ENCODE measurements around the gene RHOBTB3. TPM values are rescaled to one million over a fixed set of nuclear protein-coding genes. Genes with fewer than 3 reads are reported as not detected.
"Not testable (repeated sequence)": the region's sequence is repeated elsewhere in the genome, so short reads cannot be mapped to it uniquely, and the experiment has no call there.

RHOBTB3 gene
- total RNA-seq, 1 experiment from 2014 or later: 56.7 TPM

DNA sequence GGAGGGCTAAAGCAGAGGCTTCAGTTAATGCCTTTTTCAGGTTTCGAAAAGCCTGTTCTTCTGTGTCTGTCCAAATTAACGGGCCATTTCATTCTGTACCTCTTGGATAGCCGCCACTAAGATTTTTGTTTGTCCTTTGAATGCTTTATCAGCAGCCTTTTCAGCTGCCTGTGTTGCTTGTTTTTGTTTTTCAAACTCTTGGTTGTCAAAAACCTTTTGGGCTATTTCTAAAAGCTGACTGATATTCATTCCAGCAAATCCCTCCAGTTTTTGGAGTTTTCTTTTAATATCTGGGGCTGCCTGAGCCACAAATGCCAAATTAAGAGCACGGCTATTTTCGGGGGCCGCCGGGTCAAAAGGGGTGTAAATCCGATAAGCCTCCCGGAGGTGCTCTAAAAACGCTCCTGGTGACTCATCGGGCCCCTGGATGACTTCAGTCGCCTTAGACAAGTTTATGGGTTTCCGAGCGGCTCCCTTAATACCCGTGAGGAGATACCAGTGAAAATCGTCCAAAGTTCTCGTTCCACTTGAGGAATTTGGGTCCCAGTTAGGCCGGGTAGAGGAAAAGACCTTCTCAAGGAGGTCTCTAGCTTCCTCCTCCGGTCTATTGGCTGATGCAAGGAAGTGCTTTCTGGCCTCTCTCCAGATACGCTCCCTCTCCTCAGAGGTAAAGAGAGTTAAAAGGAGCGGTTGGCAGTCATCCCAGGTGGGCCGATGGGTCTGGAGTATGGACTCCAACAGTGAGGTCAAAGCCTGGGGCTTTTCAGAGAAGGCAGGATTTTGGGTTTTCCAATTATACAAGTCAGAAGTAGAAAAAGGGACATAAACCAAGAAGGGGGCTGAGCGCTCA, 20.3 kb upstream of the RHOBTB3 start:
- not testable (repeated sequence) for DNase-seq (ENCODE audit: low read depth, low spot score)

DNA sequence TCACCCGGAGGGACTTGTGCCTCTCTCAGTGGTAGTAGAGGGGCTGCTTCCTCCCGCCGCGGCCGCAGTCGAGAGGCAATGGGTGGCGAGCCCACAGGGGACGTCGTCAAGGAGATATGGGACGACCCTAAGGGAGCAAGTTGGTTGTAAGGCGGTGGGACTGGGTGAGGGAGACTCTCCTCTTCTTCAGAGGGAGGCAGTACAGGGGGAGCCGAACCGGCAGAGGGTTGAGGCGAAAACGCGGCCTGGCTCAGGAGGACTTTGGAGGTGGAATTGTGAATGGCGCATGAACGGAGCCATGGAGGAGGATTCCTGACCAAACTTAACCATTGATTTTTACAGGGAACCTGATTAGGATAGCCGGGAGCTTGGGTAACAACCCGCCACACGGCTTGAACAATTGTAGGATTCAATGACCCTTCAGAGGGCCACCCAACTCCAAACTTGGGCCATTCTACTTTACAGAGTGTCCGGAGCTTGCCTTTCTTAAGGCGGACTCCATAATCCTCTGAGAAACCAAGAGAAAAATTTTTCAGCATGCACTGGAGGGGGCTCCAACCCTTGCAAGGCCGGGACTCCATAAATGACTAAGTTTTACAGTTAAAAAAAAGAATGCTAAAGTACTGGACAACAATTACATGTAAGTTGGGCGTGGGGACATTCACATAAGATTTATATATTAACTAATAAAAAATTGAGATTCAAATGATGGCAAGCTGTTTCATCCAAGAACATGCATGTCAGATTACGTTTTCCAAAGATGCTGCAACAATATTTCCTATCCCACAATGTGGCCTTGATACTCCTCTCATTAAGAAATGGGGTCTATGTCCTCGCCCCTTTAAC, 19.4 kb upstream of the RHOBTB3 start:
- DNase-seq (ENCODE audit: low read depth, low spot score): no peak
- in situ Hi-C loops (cut with HindIII; ENCODE audit: low pct_unique_long_range_greater_than_20kb, low sequenced_read_pairs): no loop called here

More for the DNA sequence above, 20.3 kb upstream of the RHOBTB3 start:
- in situ Hi-C loops (cut with HindIII; ENCODE audit: low pct_unique_long_range_greater_than_20kb, low sequenced_read_pairs): not testable (repeated sequence)

- DNase-seq (ENCODE audit: low read depth, low spot score): no peak
- in situ Hi-C loops (cut with HindIII; ENCODE audit: low pct_unique_long_range_greater_than_20kb, low sequenced_read_pairs): no loop called here
These were observed 18.7 kb upstream of the RHOBTB3 start for GRCh38 chr5:95712347-95712958.

DNA sequence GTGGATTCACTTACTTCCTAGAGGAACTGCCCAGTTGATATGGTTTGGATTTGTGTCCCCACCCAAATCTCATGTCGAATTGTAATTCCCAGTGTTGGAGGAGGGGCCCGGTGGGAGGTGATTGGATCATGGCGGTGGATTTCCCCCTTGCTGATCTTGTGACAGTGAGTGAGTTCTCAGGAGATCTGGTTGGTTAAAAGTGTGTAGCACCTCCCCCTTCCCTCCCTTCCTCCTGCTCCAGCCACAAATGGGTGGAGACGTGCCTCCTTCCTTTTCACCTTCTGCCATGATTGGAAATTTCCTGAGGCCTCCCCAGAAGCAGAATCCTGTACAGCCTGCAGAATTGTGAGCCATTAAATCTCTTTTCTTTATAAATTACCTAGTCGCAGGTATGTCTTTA, 17.9 kb upstream of the RHOBTB3 start:
- in situ Hi-C loops (cut with HindIII; ENCODE audit: low pct_unique_long_range_greater_than_20kb, low sequenced_read_pairs); DNase-seq (ENCODE audit: low read depth, low spot score): not testable (repeated sequence)

DNA sequence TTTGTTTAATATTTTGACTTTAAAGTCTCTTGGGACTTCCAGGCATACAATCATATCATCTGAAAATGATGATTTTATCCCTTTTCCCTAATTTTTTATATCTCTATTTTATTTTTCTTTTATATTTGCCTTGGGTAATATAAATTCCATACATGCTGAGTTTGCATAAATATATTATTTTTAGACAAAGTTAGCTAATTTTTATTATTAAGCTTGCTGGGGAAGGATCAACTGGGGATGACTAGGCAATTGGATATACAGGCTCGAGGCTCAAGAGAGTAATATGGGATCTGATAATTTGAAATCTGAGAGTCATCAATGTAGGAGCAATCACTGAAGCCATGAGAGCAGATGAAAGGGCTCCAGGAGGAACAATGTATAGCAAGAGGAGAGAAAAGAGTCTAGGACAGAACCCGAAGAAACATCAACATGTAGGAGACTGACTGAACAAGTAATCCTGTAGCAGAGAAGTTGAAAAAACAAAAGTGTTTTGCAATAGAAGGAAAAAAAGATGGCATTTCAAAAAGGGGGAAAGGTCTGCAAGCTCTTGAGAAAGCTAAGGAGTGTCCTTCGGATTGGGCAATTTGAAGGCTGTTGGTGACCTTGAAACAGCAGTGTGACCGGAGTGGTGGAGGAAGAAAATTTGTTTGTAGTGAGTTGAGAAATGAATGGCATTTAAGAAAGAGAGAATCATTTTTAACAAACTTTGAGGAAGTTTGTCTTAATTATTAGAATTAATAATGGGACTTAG, 17.0 kb upstream of the RHOBTB3 start:
- in situ Hi-C loops (cut with HindIII; ENCODE audit: low pct_unique_long_range_greater_than_20kb, low sequenced_read_pairs): no loop called here
- DNase-seq (ENCODE audit: low read depth, low spot score): no peak

DNA sequence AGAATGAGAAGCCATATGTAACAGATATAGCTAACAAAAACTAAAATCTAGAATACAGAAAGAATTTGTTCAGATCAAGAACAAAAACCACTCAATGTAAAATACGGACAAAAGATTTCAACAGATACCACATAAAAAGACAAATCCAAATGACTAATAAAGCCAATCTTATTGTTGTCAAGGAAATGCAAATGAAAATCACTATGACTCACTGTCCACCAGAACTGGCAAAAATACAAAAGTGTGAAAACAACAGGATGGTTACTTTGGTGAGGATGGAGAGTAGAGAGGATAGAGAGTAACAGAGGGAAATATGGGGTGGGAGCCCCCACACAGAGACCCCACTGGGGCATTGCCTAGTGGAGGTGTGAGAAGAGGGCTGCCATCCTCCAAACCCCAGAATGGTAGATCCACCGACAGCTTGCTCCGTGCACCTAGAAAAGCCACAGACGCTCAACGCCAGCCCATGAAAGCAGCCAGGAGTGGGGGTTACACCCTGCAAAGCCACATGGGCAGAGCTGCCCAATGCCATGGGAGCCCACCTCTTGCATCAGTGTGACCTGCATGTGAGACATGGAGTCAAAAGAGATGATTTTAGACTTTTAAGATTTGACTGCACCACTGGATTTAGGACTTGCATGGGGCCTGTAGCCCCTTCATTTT, 15.2 kb upstream of the RHOBTB3 start:
- no peak for DNase-seq (ENCODE audit: low read depth, low spot score)
- in situ Hi-C loops (cut with HindIII; ENCODE audit: low pct_unique_long_range_greater_than_20kb, low sequenced_read_pairs): no loop called here

- DNase-seq (ENCODE audit: low read depth, low spot score): no peak
- in situ Hi-C loops (cut with HindIII; ENCODE audit: low pct_unique_long_range_greater_than_20kb, low sequenced_read_pairs): no loop called here
These were observed 13.7 kb upstream of the RHOBTB3 start for GRCh38 chr5:95717439-95717838.

GRCh38 chr5:95718203-95718602, 12.9 kb upstream of the RHOBTB3 start:
- in situ Hi-C loops (cut with HindIII; ENCODE audit: low pct_unique_long_range_greater_than_20kb, low sequenced_read_pairs): no loop called here
- no peak for DNase-seq (ENCODE audit: low read depth, low spot score)

- in situ Hi-C loops (cut with HindIII; ENCODE audit: low pct_unique_long_range_greater_than_20kb, low sequenced_read_pairs): no loop called here
- DNase-seq (ENCODE audit: low read depth, low spot score): no peak
These were observed 12.4 kb upstream of the RHOBTB3 start for GRCh38 chr5:95718738-95719137.

DNA sequence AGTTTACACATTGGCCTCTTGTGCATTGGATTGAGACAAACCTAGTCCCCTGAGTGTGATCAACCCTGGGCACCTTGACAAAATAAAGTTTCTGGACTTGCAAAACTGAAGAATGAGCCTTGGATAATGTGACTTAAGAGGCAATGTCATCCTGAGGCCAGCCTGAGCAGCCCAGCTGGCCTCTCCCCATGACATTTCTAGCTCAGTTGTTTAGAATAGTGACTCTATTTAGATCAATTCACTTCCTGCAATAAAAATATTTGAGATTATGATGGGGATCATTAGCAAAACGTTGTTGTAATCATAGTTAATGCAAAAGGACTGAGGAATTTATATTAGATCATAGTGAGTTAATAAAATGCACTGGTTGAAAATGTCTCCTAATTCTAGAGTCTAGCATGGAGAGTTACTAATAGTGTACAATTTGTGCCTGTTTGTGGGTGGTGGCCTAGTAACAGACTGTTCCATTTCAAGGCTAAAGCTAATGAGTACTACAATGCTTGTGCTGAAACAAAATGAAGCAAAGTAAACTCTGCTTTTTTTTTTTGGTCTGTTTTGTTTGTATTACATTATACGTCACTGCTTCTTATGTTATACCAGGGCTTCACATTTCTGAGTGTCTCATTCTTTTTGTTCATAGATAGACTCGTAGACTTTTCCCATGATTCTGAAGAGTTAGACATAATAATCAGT, 10.9 kb upstream of the RHOBTB3 start:
- DNase-seq (ENCODE audit: low read depth, low spot score): peak; percentile 4
- in situ Hi-C loops (cut with HindIII; ENCODE audit: low pct_unique_long_range_greater_than_20kb, low sequenced_read_pairs): no loop called here

GRCh38 chr5:95721582-95722295, 9.4 kb upstream of the RHOBTB3 start:
- no peak for DNase-seq (ENCODE audit: low read depth, low spot score)
- in situ Hi-C loops (cut with HindIII; ENCODE audit: low pct_unique_long_range_greater_than_20kb, low sequenced_read_pairs): no loop called here

DNA sequence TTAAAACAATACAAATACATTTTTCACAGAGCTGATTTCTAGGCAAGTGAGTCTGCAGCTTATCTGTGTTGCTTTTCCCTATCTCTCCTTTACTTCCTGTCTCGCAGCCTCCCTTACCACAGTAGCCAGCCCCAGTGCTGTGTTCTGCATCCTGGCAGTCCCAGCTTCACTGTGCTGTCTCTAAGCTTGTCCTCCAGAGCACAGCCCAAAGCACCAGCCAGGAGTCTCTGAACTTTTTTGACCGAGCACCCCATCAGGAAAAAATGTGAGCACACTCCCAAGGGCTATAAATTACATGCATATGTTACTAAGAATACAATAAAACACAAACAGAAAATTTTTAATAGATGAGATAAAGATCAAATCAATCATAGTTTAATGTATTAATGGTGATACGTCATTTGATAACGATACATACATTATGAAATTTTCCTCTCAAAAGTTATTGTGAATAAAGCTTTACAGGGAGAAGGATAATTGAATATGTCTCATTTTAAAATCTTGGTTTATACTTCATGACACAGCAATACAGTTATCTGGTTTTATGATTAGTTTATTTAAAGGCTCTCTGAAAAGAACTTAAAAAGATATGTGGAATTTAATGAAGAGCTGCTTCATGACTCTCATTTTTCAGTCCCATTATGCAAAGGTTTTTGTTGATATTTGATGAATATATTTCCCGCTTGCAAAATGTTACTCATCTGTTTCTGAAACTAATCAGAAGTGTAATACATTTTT, 7.3 kb upstream of the RHOBTB3 start:
- no peak for DNase-seq (ENCODE audit: low read depth, low spot score)
- in situ Hi-C loops (cut with HindIII; ENCODE audit: low pct_unique_long_range_greater_than_20kb, low sequenced_read_pairs): no loop called here

DNA sequence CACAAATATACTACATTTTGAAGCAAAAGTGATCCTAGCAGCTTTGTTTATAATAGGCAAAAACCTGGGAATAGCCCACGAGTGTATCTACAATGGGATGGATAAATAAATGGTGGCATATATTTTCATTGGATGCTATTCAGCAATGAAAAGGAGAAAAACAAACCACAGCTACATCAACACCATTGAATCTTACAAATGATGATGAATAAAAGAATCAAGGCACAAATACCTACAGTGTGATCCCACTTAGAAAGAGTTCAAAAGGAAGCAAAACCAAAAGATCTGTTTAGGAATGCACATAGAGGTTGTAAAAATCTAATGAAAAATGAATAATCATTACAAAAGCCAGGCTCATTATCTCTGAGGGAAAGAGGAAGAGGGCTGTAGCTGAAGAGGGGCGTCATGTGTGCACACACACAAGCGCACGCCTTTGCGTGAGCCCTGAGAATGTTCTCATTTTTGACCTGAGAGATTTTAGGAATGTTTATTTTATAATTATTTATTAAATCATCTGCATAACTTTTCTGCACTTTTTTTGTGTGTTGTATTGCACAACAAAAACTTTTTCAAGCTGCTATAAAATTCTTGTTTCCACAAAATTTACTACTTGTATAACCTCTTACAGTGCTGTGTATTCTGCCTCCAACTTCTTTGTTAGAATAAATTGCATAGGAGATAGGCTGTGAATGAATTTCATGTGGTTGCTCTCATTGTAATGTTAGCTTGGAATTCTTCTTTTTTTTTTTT, 5.9 kb upstream of the RHOBTB3 start:
- in situ Hi-C loops (cut with HindIII; ENCODE audit: low pct_unique_long_range_greater_than_20kb, low sequenced_read_pairs): no loop called here
- DNase-seq (ENCODE audit: low read depth, low spot score): no peak

DNA sequence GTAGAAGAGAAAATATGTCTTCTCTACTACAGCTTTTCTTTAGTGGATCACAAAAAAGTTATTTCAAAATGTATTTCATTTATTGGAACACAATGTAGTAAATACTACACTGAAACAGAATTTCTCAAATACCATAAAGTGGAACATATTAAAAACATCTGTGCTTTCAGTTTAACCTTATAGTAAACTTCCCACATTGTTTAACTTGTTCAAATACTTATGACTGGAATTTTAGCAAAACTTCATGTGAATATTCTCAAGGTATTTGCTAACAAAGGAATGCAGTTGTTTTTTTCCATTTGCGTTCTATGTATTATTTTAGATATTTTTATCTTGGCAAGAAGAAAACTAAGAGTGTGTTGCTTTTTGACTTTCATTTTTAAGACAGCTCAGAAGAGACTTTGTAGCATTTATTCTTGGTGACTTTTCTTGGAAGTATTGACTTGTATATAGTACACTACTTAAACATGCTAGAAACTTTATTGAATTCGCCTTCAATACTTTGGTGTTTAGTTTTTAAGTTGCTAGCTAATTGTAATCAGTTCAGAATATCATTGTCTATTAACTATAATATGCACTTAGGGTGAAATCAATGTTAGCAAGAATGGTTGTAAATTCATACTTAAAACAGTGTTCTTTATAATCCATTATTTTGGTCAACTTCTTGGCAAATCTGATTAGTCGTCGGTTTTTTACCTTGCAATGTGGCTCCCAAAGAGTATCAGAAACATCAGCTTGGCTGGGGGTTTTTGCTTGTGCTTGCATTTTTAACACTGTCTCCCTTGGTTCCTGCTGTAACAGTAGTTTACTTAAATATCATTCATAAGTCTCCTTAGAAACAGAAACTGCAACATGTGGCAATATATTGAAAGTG, 5.0 kb upstream of the RHOBTB3 start:
- in situ Hi-C loops (cut with HindIII; ENCODE audit: low pct_unique_long_range_greater_than_20kb, low sequenced_read_pairs): no loop called here
- no peak for DNase-seq (ENCODE audit: low read depth, low spot score)
